Stimulated activated CD4-positive, alpha-beta T cell treated with anti-CD3 and anti-CD28 coated beads, TNF-alpha, amount 100 ng/mL, for 4 hours (primary cell): Measurements from ENCODE around the gene PDZD7.
"Not testable (repeated sequence)": the region's sequence is repeated elsewhere in the genome, so short reads cannot be mapped to it uniquely, and the experiment has no call there.

Experiments used
- DNase-seq, 3 experiments: peaks; one replicate each; pipeline ENCODE4 v3.0.0-alpha.2; 2020; ENCODE audit warnings: low read depth in 3 of 3

The PDZD7 gene

GRCh38 chr10:100983868-100984671 lies 46.9 kb downstream of the PDZD7 start:
- no peak for DNase-seq

- no peak for DNase-seq
Observed at GRCh38 chr10:100982916-100983830, 47.8 kb downstream of the PDZD7 start.

GRCh38 chr10:100981178-100981772 lies 49.7 kb downstream of the PDZD7 start:
- DNase-seq = no peak

- DNase-seq = no peak
Observed at GRCh38 chr10:100980711-100981110, 50.2 kb downstream of the PDZD7 start.

- no peak for DNase-seq
Observed at GRCh38 chr10:100980311-100980710, 50.6 kb downstream of the PDZD7 start.

GRCh38 chr10:100979791-100980272 lies 51.1 kb downstream of the PDZD7 start:
- no peak for DNase-seq

GRCh38 chr10:100978901-100979195 lies 52.1 kb downstream of the PDZD7 start:
- no peak for DNase-seq

- DNase-seq = no peak
Observed at GRCh38 chr10:100978121-100978900, 52.6 kb downstream of the PDZD7 start.

GRCh38 chr10:100977436-100977835 lies 53.5 kb downstream of the PDZD7 start:
- DNase-seq = no peak

- DNase-seq = no peak
Observed at GRCh38 chr10:100976906-100977305, 54.0 kb downstream of the PDZD7 start.

GRCh38 chr10:100975397-100975796 lies 55.5 kb downstream of the PDZD7 start:
- not testable (repeated sequence) for DNase-seq

- DNase-seq = no peak
Observed at GRCh38 chr10:100972904-100973535, 57.9 kb downstream of the PDZD7 start.

GRCh38 chr10:100972115-100972903 lies 58.6 kb downstream of the PDZD7 start:
- no peak for DNase-seq

GRCh38 chr10:100970914-100971811 lies 59.8 kb downstream of the PDZD7 start:
- DNase-seq = no peak

- DNase-seq = peak in 1 of 3 experiments; percentile 17
Observed at GRCh38 chr10:100970076-100970913, 60.6 kb downstream of the PDZD7 start.

GRCh38 chr10:100969187-100970075 lies 61.5 kb downstream of the PDZD7 start, which contains the start of gene SEMA4G:
SEMA4G (plus strand) TSS chr10:100969504; CDS start chr10:100972913, 3,409 bp downstream.
- peak in 1 of 3 experiments; percentile 19 for DNase-seq

- no peak for DNase-seq
Observed at GRCh38 chr10:100968863-100969186, 62.1 kb downstream of the PDZD7 start.
